Neuronal stem cell (in vitro differentiated cells): ENCODE data around the gene CASP2.
"Not testable (repeated sequence)": the region's sequence is repeated elsewhere in the genome, so short reads cannot be mapped to it uniquely, and the experiment has no call there.

Source experiments
- DNase-seq: peaks from one replicate; pipeline ENCODE4 v3.0.0-alpha.2; 2013; ENCODE audit warnings: low spot score
- H2AFZ ChIP-seq: one replicate; pipeline ENCODE4 v1.6.1; 2013; ENCODE audit warnings: mild to moderate bottlenecking, low read length, inconsistent platforms
- H2AK5ac ChIP-seq: 2 replicates; pipeline ENCODE4 v1.6.1; 2013; ENCODE audit warnings: low read depth, mild to moderate bottlenecking, inconsistent platforms, low read length, moderate library complexity, mixed read lengths
- H2BK120ac ChIP-seq: 2 replicates; pipeline ENCODE4 v1.6.1; 2013; ENCODE audit warnings: low read depth, mild to moderate bottlenecking, inconsistent platforms, low read length, moderate library complexity, mixed read lengths
- H2BK12ac ChIP-seq: one replicate; pipeline ENCODE4 v1.6.1; 2013; ENCODE audit warnings: low read length, inconsistent platforms
- H2BK15ac ChIP-seq: 2 replicates; pipeline ENCODE4 v1.6.1; 2013; ENCODE audit warnings: mild to moderate bottlenecking, low read length, inconsistent platforms, mixed read lengths
- H2BK5ac ChIP-seq: one replicate; pipeline ENCODE4 v1.6.1; 2013; ENCODE audit warnings: inconsistent platforms, mild to moderate bottlenecking, low read length, moderate library complexity
- H3K14ac ChIP-seq: one replicate; pipeline ENCODE4 v1.6.1; 2013; ENCODE audit warnings: low read length, inconsistent platforms
- H3K18ac ChIP-seq: 2 replicates; pipeline ENCODE4 v1.6.1; 2013; ENCODE audit warnings: low read length, inconsistent platforms
- H3K23ac ChIP-seq: 2 replicates; pipeline ENCODE4 v1.6.1; 2013; ENCODE audit warnings: low read depth, mild to moderate bottlenecking, mixed read lengths, low read length, inconsistent platforms; ENCODE audit not compliant: poor library complexity
- H3K27ac ChIP-seq: replicated peaks from 3 replicates; pipeline ENCODE4 v1.5.1; 2013; ENCODE audit warnings: low read length, inconsistent platforms
- H3K27me3 ChIP-seq, 3 experiments: 2 replicates each; pipeline ENCODE4 v1.6.1; 2013; ENCODE audit warnings: low read length in 3 of 3, mild to moderate bottlenecking in 2 of 3, inconsistent platforms in 1 of 3, low read depth in 1 of 3, mixed read lengths in 1 of 3, moderate library complexity in 1 of 3; ENCODE audit not compliant: control insufficient read depth in 3 of 3, insufficient read depth in 3 of 3
- H3K36me3 ChIP-seq, 2 donors: replicated peaks in 1 of 2; 2 replicates each; pipeline ENCODE4 v1.6.1; 2013; ENCODE audit warnings: low read length in 2 of 2; ENCODE audit not compliant: control insufficient read depth in 2 of 2, insufficient read depth in 2 of 2
- H3K4ac ChIP-seq: 2 replicates; pipeline ENCODE4 v1.6.1; 2013; ENCODE audit warnings: inconsistent platforms, mild to moderate bottlenecking, low read length, moderate library complexity
- H3K4me1 ChIP-seq, 2 donors: 1 replicate in 1 of 2; 2 replicates in 1 of 2; pipeline ENCODE4 v1.6.1; 2013; ENCODE audit warnings: low read length in 2 of 2, low read depth in 1 of 2; ENCODE audit not compliant: control insufficient read depth in 2 of 2, insufficient read depth in 1 of 2
- H3K4me2 ChIP-seq: one replicate; pipeline ENCODE4 v1.6.1; 2013; ENCODE audit warnings: mild to moderate bottlenecking, low read length, inconsistent platforms; ENCODE audit not compliant: insufficient read depth, poor library complexity, severe bottlenecking
- H3K4me3 ChIP-seq, 2 donors: 2 replicates each; pipeline ENCODE4 v1.5.1; 2013; ENCODE audit warnings: low read length in 2 of 2, mild to moderate bottlenecking in 2 of 2, inconsistent platforms in 1 of 2, moderate library complexity in 1 of 2
- H3K79me1 ChIP-seq: one replicate; pipeline ENCODE4 v1.6.1; 2013; ENCODE audit warnings: low read depth, mild to moderate bottlenecking, inconsistent platforms, low read length, moderate library complexity
- H3K9ac ChIP-seq: one replicate; pipeline ENCODE4 v1.6.1; 2013; ENCODE audit warnings: mild to moderate bottlenecking, low read depth, low read length, inconsistent platforms; ENCODE audit not compliant: poor library complexity
- H3K9me3 ChIP-seq, 2 donors: replicated peaks in 1 of 2; 2 replicates each; pipeline versions ENCODE3 to v1.6.1; 2013; ENCODE audit warnings: low read length in 2 of 2, mild to moderate bottlenecking in 2 of 2, inconsistent platforms in 1 of 2, low read depth in 1 of 2, mixed read lengths in 1 of 2, moderate library complexity in 1 of 2; ENCODE audit not compliant: control insufficient read depth in 2 of 2, insufficient read depth in 1 of 2
- H4K8ac ChIP-seq: one replicate; pipeline ENCODE4 v1.6.1; 2013; ENCODE audit warnings: low read depth, mild to moderate bottlenecking, inconsistent platforms, low read length, moderate library complexity
- H4K91ac ChIP-seq: one replicate; pipeline ENCODE4 v1.6.1; 2013; ENCODE audit warnings: low read length, low read depth, mild to moderate bottlenecking, inconsistent platforms; ENCODE audit not compliant: poor library complexity
- WGBS, 2 donors: extraction: QIAGEN DNeasy Blood & Tissue Kit; methylation state at CpG; one replicate each; pipeline ENCODE4 v1.1.7; 2013; ENCODE audit warnings: missing lambda C conversion rate in 2 of 2, mixed read lengths in 1 of 2; ENCODE audit not compliant: insufficient read length in 2 of 2, insufficient replicate concordance in 1 of 2; ENCODE audit errors: extremely low coverage in 2 of 2; 5-methylcytosine and 5-hydroxymethylcytosine counted together

Gene CASP2

GRCh38 chr7:143261901-143262300, 26.2 kb upstream of the CASP2 start:
- Histone ChIP-seq H2BK12ac (no peak overlapping the region), H2BK120ac (no peak overlapping the region), H3K27me3 (no peaks in the 10 kb centered on the region), H2AFZ (no peak overlapping the region), H2BK5ac (no peak overlapping the region), H2BK15ac (no peak overlapping the region), H3K79me1 (peaks cover 2% of the 10 kb centered on the region), H3K18ac (no peak overlapping the region), H3K23ac (no peak overlapping the region), H3K14ac (no peak overlapping the region), H2AK5ac (no peak overlapping the region), H3K27ac (no peak overlapping the region), H3K4ac (no peak overlapping the region), H4K8ac (no peak overlapping the region), H3K36me3 (peaks cover 0 to 10% of the 10 kb centered on the region in 2 donors), H3K4me1 (peaks cover 0 to 4% of the 10 kb centered on the region in 2 donors), H3K4me2 (no peak overlapping the region), H3K9me3 (no peaks in the 10 kb centered on the region), H3K4me3 (no peak overlapping the region), H4K91ac (no peak overlapping the region), H3K9ac (no peak overlapping the region)
- DNase-seq, result no peak
- no CpG with 5 or more reads among the region's 1 CpG for WGBS, 2 donors

GRCh38 chr7:143263266-143264195, 24.6 kb upstream of the CASP2 start, which contains the start of gene GSTK1:
TSS of gene GSTK1 (plus strand) at chr7:143263441. CDS start at chr7:143263514, 73 bp downstream.
- H3K36me3 ChIP-seq, result peaks cover 6 to 24% of the 10 kb centered on the region in 2 donors
- WGBS, 2 donors, result no CpG with 5 or more reads among the region's 48 CpGs
- peak within 1 kb of the TSS; percentile 47 for H3K27ac ChIP-seq
- H2BK12ac ChIP-seq, result no peak within 1 kb of the TSS
- H2BK5ac ChIP-seq, result peak within 1 kb of the TSS; percentile 82
- peak within 1 kb of the TSS; percentile 97 for H3K9ac ChIP-seq
- H2AK5ac ChIP-seq, result peak within 1 kb of the TSS; percentile 61
- DNase-seq, result peak; percentile 46
- peak within 1 kb of the TSS; percentile 81 for H2BK15ac ChIP-seq
- H3K23ac ChIP-seq, result peak within 1 kb of the TSS; percentile 97
- H4K8ac ChIP-seq, result no peak within 1 kb of the TSS
- H4K91ac ChIP-seq, result no peak within 1 kb of the TSS
- H3K27me3 ChIP-seq, result no peaks in the 10 kb centered on the region
- peak within 1 kb of the TSS; percentile 76 for H3K4ac ChIP-seq
- H3K4me3 ChIP-seq, result peak within 1 kb of the TSS; percentile 60 to 85
- H3K4me2 ChIP-seq, result peak within 1 kb of the TSS; percentile 71
- H3K79me1 ChIP-seq, result peaks cover 2% of the 10 kb centered on the region
- H3K9me3 ChIP-seq, result no peaks in the 10 kb centered on the region
- peaks cover 0 to 4% of the 10 kb centered on the region in 2 donors for H3K4me1 ChIP-seq
- peak within 1 kb of the TSS; percentile 99 for H3K18ac ChIP-seq
- no peak within 1 kb of the TSS for H2BK120ac ChIP-seq
- H2AFZ ChIP-seq, result peak within 1 kb of the TSS; percentile 94
- H3K14ac ChIP-seq, result peak within 1 kb of the TSS; percentile 90

GRCh38 chr7:143264196-143264568, 24.0 kb upstream of the CASP2 start:
- peaks cover 9 to 31% of the 10 kb centered on the region in 2 donors for H3K36me3 ChIP-seq
- H3K23ac ChIP-seq, H2BK15ac ChIP-seq, H2BK5ac ChIP-seq, H2BK120ac ChIP-seq, DNase-seq, H2BK12ac ChIP-seq, H3K18ac ChIP-seq, H3K4me1 ChIP-seq, H3K27me3 ChIP-seq, H3K9ac ChIP-seq, H3K4ac ChIP-seq, H3K27ac ChIP-seq, H4K8ac ChIP-seq, H3K9me3 ChIP-seq, H4K91ac ChIP-seq, H3K79me1 ChIP-seq, H3K14ac ChIP-seq: not testable (repeated sequence)
- H3K4me2 ChIP-seq, result peak overlapping the region; percentile 71
- WGBS, 2 donors, result no CpG with 5 or more reads among the region's 15 CpGs
- peak overlapping the region; percentile 61 for H2AK5ac ChIP-seq
- H3K4me3 ChIP-seq, result peak overlapping the region; percentile 60 to 85
- H2AFZ ChIP-seq, result peak overlapping the region; percentile 94

GRCh38 chr7:143265017-143265693, 23.0 kb upstream of the CASP2 start:
- Histone ChIP-seq H3K9me3 (no peaks in the 10 kb centered on the region), H3K4me2 (no peak overlapping the region), H3K36me3 (peaks cover 11 to 38% of the 10 kb centered on the region in 2 donors), H2BK5ac (no peak overlapping the region), H3K23ac (peak overlapping the region; percentile 35), H3K79me1 (peaks cover 2% of the 10 kb centered on the region), H2BK15ac (no peak overlapping the region), H4K8ac (no peak overlapping the region), H2AK5ac (no peak overlapping the region), H2BK12ac (peak overlapping the region; percentile 31), H2AFZ (no peak overlapping the region), H3K4ac (no peak overlapping the region), H3K27me3 (no peaks in the 10 kb centered on the region), H3K14ac (no peak overlapping the region), H4K91ac (no peak overlapping the region), H2BK120ac (no peak overlapping the region), H3K4me3 (peak overlapping the region in 1 of 2 donors; percentile 1), H3K4me1 (peaks cover 0 to 4% of the 10 kb centered on the region in 2 donors), H3K27ac (no peak overlapping the region), H3K9ac (no peak overlapping the region), H3K18ac (no peak overlapping the region)
- DNase-seq, result no peak
- no CpG with 5 or more reads among the region's 15 CpGs for WGBS, 2 donors
